Dendritic cell treated with granulocyte-macrophage colony-stimulating factor and Interleukin-4, amounts not matched to agents 40 ng/mL and 50 ng/mL, for 4 days (primary cell): ENCODE results near the gene LIN7A.
"Not testable (repeated sequence)": the region's sequence is repeated elsewhere in the genome, so short reads cannot be mapped to it uniquely, and the experiment has no call there.

Source experiments
- H3K27ac Mint-ChIP-seq: one replicate; pipeline ENCODE4 v1.8.0; 2022; ENCODE audit warnings: mild to moderate bottlenecking, mixed read lengths
- H3K27me3 Mint-ChIP-seq: one replicate; pipeline ENCODE4 v1.8.0; 2022; ENCODE audit warnings: mild to moderate bottlenecking, mixed read lengths
- H3K36me3 Mint-ChIP-seq: one replicate; pipeline ENCODE4 v1.8.0; 2022; ENCODE audit warnings: low read depth, mixed read lengths
- H3K4me1 Mint-ChIP-seq: one replicate; pipeline ENCODE4 v1.8.0; 2022; ENCODE audit warnings: low read depth, mixed read lengths
- H3K4me3 Mint-ChIP-seq: one replicate; pipeline ENCODE4 v1.8.0; 2022; ENCODE audit warnings: mild to moderate bottlenecking, moderate library complexity, mixed read lengths
- H3K9me3 Mint-ChIP-seq: one replicate; pipeline ENCODE4 v1.8.0; 2022; ENCODE audit warnings: mixed read lengths
- intact Hi-C: fragments of 100-400 bp; cut with micrococcal nuclease; formaldehyde crosslinking; loops from one replicate; pipeline ENCODE4 v1.15.0; 2022

Gene LIN7A

GRCh38 chr12:80798281-80798680 is 139.5 kb downstream of the LIN7A start:
- Mint-ChIP-seq H3K9me3 (no peaks in the 10 kb centered on the region), H3K36me3 (peaks cover 42% of the 10 kb centered on the region), H3K4me3 (no peak overlapping the region), H3K27ac (no peak overlapping the region), H3K27me3 (no peaks in the 10 kb centered on the region), H3K4me1 (no peaks in the 10 kb centered on the region)
- intact Hi-C loops: no loop called here

- no peak overlapping the region for H3K4me3 Mint-ChIP-seq
- peaks cover 3% of the 10 kb centered on the region for H3K27me3 Mint-ChIP-seq
- H3K27ac Mint-ChIP-seq: no peak overlapping the region
- intact Hi-C loops: no loop called here
- H3K9me3 Mint-ChIP-seq: no peaks in the 10 kb centered on the region
- H3K36me3 Mint-ChIP-seq: peaks cover 19% of the 10 kb centered on the region
- H3K4me1 Mint-ChIP-seq: no peaks in the 10 kb centered on the region
Observed at GRCh38 chr12:80794551-80794950, 143.2 kb downstream of the LIN7A start.

DNA sequence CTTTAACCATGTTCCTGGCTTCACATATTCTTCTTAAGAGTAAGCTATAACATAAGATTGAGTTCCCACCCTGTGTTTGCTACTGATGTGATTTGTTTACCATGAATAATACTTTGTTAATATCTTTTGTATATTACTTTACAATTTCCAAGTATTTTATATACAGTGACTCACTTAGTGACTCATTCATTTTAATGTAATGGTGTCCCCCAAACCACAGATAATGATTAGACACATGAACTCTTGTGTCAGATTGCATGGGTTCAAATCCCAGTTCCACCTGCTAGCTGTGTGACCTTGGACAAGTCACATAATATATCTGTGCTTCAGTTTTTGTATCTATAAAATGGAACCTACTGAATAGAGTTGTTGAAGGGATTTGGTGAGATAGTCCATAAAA is 144.9 kb downstream of the LIN7A start:
- H3K27me3 Mint-ChIP-seq: peaks cover 6% of the 10 kb centered on the region
- no peak overlapping the region for H3K4me3 Mint-ChIP-seq
- H3K4me1 Mint-ChIP-seq: no peaks in the 10 kb centered on the region
- no peak overlapping the region for H3K27ac Mint-ChIP-seq
- H3K36me3 Mint-ChIP-seq: peaks cover 17% of the 10 kb centered on the region
- intact Hi-C loops: no loop called here
- H3K9me3 Mint-ChIP-seq: no peaks in the 10 kb centered on the region

GRCh38 chr12:80791863-80792262 is 145.9 kb downstream of the LIN7A start:
- H3K27ac Mint-ChIP-seq: no peak overlapping the region
- H3K4me1 Mint-ChIP-seq: no peaks in the 10 kb centered on the region

DNA sequence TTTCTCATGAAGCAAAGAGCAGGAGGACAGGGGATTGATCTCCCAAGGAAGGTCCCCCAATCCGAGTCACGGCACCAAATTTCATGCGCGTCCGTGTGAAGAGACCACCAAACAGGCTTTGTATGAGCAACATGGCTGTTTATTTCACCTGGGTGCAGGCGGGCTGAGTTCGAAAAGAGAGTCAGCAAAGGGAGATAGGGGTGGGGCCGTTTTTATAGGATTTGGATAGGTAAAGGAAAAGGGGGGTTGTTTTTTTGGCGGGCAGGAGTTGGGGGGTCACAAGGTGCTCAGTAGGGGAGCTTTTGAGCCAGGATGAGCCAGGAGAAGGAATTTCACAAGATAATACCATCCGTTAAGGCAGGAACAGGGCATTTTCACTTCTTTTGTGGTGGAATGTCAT is 149.3 kb downstream of the LIN7A start:
- H3K4me1 Mint-ChIP-seq, H3K36me3 Mint-ChIP-seq, H3K27ac Mint-ChIP-seq, H3K4me3 Mint-ChIP-seq, H3K9me3 Mint-ChIP-seq, intact Hi-C loops, H3K27me3 Mint-ChIP-seq: not testable (repeated sequence)

More at GRCh38 chr12:80791863-80792262, 145.9 kb downstream of the LIN7A start:
- no peaks in the 10 kb centered on the region for H3K9me3 Mint-ChIP-seq
- no peak overlapping the region for H3K4me3 Mint-ChIP-seq
- H3K27me3 Mint-ChIP-seq: peaks cover 10% of the 10 kb centered on the region
- intact Hi-C loops: no loop called here
- H3K36me3 Mint-ChIP-seq: peaks cover 8% of the 10 kb centered on the region

DNA sequence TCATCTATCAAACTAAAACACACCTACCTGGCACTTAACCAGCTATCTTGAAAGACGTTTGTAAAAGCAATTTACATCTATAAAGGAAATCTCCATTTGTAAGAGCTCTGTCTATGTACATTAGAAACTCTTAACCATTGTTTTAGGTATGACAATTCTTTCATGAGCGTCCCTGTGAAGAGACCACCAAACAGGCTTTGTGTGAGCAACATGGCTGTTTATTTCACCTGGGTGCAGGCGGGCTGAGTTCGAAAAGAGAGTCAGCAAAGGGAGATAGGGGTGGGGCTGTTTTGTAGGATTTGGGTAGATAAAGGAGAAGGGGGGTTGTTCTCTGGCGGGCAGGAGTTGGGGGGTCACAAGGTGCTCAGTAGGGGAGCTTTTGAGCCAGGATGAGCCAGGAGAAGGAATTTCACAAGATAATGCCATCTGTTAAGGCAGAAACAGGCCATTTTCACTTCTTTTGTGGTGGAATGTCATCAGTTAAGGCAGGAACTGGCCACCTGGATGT is 154.7 kb downstream of the LIN7A start:
- H3K36me3 Mint-ChIP-seq, H3K9me3 Mint-ChIP-seq, intact Hi-C loops, H3K27me3 Mint-ChIP-seq, H3K4me3 Mint-ChIP-seq, H3K27ac Mint-ChIP-seq, H3K4me1 Mint-ChIP-seq: not testable (repeated sequence)

DNA sequence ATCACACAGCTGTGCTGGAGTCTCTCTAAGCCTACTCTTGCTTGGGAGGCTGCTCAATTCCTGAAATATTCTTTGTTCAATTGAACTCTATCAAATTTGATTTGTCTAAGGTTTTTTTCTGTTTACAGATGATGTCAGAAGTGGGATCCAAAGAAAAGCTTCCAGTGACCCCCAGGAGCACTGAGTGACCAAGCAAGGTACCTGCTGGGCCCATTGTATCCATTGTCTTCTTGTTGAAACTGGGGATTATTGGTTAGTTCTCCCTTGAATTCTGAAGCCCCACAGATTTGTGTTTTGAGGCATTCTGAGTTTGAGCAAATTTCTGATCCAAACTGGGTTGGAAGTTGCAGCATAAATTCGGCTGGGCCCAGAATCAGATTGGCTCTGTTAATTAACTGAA is 156.4 kb downstream of the LIN7A start:
- H3K27me3 Mint-ChIP-seq: no peaks in the 10 kb centered on the region
- peaks cover 20% of the 10 kb centered on the region for H3K4me1 Mint-ChIP-seq
- intact Hi-C loops: no loop called here
- H3K9me3 Mint-ChIP-seq: peaks cover 9% of the 10 kb centered on the region
- H3K4me3 Mint-ChIP-seq: no peak overlapping the region
- no peak overlapping the region for H3K27ac Mint-ChIP-seq
- H3K36me3 Mint-ChIP-seq: no peaks in the 10 kb centered on the region

GRCh38 chr12:80780746-80781145 is 157.0 kb downstream of the LIN7A start:
- intact Hi-C loops: no loop called here
- Mint-ChIP-seq H3K4me1 (peaks cover 20% of the 10 kb centered on the region), H3K27ac (no peak overlapping the region), H3K9me3 (peaks cover 9% of the 10 kb centered on the region), H3K36me3 (no peaks in the 10 kb centered on the region), H3K4me3 (no peak overlapping the region), H3K27me3 (no peaks in the 10 kb centered on the region)

GRCh38 chr12:80778005-80778541 is 159.7 kb downstream of the LIN7A start:
- H3K27me3 Mint-ChIP-seq: no peaks in the 10 kb centered on the region
- intact Hi-C loops: loop anchor here (10.0 kb wide), 1 partner anchor 167 kb away; no protein-coding TSS in a partner anchor
- H3K9me3 Mint-ChIP-seq: peaks cover 9% of the 10 kb centered on the region
- H3K36me3 Mint-ChIP-seq: no peaks in the 10 kb centered on the region
- H3K4me3 Mint-ChIP-seq: no peak overlapping the region
- peak overlapping the region; percentile 48 for H3K27ac Mint-ChIP-seq
- peaks cover 20% of the 10 kb centered on the region for H3K4me1 Mint-ChIP-seq

DNA sequence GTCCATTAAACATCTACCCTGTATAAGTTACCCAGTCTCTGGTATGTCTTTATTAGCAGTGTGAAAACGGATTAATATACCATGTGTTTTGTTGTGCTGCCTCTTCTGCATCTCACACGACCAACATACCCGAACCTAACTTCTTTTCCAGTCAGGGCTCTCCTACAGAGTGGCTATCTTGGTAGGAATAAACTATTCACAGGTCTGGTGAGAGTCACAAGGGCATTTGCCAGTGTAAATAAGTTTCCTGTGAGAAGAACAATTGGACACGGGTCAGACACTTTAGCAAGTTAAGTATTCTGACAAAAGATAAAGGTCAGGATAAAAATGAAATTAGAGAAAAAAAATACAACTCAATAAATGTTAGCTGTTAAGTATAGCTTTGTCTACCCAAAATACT is 160.1 kb downstream of the LIN7A start:
- peak overlapping the region; percentile 48 for H3K27ac Mint-ChIP-seq
- intact Hi-C loops: loop anchor here (10.0 kb wide), 1 partner anchor 167 kb away; no protein-coding TSS in a partner anchor

DNA sequence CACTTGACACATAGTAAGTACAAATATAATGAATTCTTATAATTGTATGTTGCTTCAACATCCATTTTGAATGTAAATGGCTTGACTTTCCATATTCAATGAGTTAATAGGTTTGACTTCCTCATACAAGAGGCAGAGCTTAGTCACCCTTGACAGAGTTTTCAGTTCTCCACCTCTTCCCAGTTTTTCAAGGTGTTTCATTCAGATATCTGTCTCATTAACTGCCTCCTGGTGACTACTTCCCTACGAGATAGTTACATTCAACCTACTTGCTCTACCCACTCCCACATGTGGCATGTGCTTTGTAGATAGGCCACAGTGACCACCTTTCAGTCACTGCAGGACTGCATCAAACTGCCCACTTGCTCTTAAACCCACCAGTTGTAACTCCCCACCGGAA is 161.0 kb downstream of the LIN7A start:
- H3K36me3 Mint-ChIP-seq: no peaks in the 10 kb centered on the region
- H3K9me3 Mint-ChIP-seq: peaks cover 9% of the 10 kb centered on the region
- no peaks in the 10 kb centered on the region for H3K27me3 Mint-ChIP-seq
- peak overlapping the region; percentile 48 for H3K27ac Mint-ChIP-seq
- peaks cover 20% of the 10 kb centered on the region for H3K4me1 Mint-ChIP-seq
- intact Hi-C loops: loop anchor here (10.0 kb wide), 1 partner anchor 168 kb away; no protein-coding TSS in a partner anchor
- H3K4me3 Mint-ChIP-seq: no peak overlapping the region

More for the DNA sequence above, 160.1 kb downstream of the LIN7A start:
- Mint-ChIP-seq H3K4me1 (peaks cover 20% of the 10 kb centered on the region), H3K4me3 (no peak overlapping the region), H3K27me3 (no peaks in the 10 kb centered on the region), H3K9me3 (peaks cover 9% of the 10 kb centered on the region), H3K36me3 (no peaks in the 10 kb centered on the region)

GRCh38 chr12:80770958-80771357 is 166.8 kb downstream of the LIN7A start:
- no peak overlapping the region for H3K4me3 Mint-ChIP-seq
- H3K9me3 Mint-ChIP-seq: no peaks in the 10 kb centered on the region
- no peaks in the 10 kb centered on the region for H3K36me3 Mint-ChIP-seq
- intact Hi-C loops: loop anchor here (10.0 kb wide), 1 partner anchor 174 kb away; no protein-coding TSS in a partner anchor
- no peaks in the 10 kb centered on the region for H3K27me3 Mint-ChIP-seq
- H3K4me1 Mint-ChIP-seq: no peaks in the 10 kb centered on the region
- no peak overlapping the region for H3K27ac Mint-ChIP-seq

DNA sequence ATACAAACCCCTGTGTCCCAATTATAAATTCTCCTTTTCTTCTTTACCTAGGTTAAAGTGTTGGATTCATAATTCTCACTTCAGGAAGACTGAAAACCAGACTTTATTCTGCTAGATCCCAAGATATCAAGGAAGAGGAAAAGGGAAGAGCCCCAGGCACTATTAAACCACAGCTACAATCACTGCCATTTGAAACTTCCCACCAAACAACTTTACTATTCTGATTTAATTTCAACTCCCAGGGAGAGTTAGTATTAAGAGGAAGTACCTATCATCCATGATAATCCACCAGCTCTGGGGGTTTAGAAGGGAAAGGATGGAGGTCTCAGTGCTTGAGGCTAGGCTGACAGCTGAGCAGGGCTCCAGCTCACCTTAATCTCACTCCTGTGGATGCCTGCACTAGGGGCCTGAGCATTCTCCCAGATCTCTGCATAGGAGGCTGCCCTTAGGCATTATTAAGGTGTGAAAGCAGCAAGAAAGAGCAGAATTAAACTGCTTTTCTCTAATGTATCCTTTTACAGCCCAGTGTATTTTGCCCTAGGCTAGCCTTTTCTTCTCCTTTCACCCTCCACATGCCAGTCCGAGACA is 168.1 kb downstream of the LIN7A start:
- Mint-ChIP-seq H3K36me3 (no peaks in the 10 kb centered on the region), H3K4me1 (no peaks in the 10 kb centered on the region), H3K27me3 (no peaks in the 10 kb centered on the region), H3K9me3 (no peaks in the 10 kb centered on the region), H3K4me3 (no peak overlapping the region), H3K27ac (no peak overlapping the region)
- intact Hi-C loops: loop anchor here (10.0 kb wide), 1 partner anchor 175 kb away; no protein-coding TSS in a partner anchor

DNA sequence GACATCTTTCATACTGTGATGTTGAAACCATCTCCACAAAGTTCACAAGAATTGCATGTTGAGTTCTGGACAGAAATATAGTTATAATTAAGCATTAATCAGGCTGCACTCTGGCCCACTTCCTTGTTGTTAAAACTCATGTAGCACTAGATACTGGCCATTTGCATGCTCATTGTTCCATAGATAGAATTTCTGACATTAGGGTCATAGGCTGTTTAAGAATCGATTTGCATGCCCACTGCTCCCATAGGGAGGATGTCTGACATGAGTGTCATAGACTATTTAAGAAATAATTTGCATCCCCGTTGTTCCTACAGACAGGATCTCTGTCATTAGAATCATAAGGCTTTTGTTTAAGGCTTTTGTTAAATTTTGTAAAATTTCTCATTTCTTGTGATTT is 170.8 kb downstream of the LIN7A start:
- no peaks in the 10 kb centered on the region for H3K36me3 Mint-ChIP-seq
- H3K27ac Mint-ChIP-seq: no peak overlapping the region
- H3K9me3 Mint-ChIP-seq: no peaks in the 10 kb centered on the region
- no peak overlapping the region for H3K4me3 Mint-ChIP-seq
- peaks cover 3% of the 10 kb centered on the region for H3K27me3 Mint-ChIP-seq
- no peaks in the 10 kb centered on the region for H3K4me1 Mint-ChIP-seq
- intact Hi-C loops: no loop called here

DNA sequence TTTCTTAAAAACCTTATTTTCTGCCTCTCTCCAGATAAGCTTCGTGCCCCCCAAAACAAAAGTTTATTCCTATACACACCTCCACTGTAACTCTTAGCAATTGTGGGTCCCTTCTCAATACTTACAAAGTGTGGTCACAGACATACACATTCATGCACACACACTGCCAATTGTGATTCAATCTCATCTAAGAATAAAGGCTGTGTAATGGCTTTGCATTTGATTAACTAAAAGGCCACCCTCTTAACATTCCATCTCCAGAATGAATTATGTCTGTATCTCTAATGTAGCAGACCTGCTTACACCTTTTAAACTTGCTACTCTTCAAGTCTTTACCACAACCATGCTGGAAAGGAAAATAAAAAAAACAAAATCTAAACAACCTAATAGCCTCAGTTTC is 171.5 kb downstream of the LIN7A start:
- Mint-ChIP-seq H3K4me3 (no peak overlapping the region), H3K36me3 (no peaks in the 10 kb centered on the region), H3K27me3 (peaks cover 5% of the 10 kb centered on the region), H3K4me1 (no peaks in the 10 kb centered on the region), H3K9me3 (no peaks in the 10 kb centered on the region), H3K27ac (no peak overlapping the region)
- intact Hi-C loops: no loop called here
